ENCODE data around the gene DNAJB9.

DNAJB9 gene

GRCh38 chr7:108570146-108570755 is 577 bp downstream of the DNAJB9 start:
- DNase-seq: peak; percentile 19

GRCh38 chr7:108572480-108572879 is 2.8 kb downstream of the DNAJB9 start:
- no peak for DNase-seq

DNA sequence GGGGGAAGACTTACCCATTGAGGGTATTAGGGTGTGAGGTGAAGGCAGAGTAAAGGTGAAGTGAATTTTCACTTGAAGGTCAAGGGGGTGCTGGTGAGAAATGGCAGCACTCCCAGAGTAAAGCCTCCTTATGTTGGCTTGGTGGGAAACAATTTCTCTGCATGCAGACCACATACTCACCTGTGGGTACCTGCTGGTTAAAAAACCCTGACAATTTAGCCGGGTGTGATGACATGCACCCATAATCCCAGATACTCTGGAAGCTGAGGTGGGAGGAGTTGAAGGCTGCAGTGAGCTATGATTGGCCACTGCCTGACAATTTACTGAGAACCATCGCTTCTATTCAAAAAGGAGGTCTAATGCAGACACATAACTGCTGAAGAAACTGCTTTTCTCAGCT is 5.5 kb downstream of the DNAJB9 start:
- no peak for DNase-seq

DNA sequence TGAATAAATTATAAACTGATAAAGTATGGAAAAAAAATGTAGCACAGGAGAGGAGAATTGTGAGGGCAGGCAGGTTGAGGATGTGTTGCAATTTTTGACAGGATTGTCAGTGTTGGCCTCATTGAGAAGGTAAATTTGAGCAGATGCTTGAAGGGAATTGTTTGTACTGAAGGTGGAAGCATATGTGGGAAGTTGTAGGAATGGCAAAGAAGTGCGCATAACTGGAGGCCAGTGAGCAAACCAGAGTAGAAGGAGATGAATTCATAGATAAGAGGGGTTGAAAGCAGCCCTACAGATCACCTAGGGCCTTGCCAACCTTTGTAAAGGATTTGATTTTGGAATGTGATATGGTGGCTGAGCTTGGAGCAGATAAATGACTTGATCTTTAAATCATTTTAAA is 6.4 kb downstream of the DNAJB9 start:
- DNase-seq: no peak

DNA sequence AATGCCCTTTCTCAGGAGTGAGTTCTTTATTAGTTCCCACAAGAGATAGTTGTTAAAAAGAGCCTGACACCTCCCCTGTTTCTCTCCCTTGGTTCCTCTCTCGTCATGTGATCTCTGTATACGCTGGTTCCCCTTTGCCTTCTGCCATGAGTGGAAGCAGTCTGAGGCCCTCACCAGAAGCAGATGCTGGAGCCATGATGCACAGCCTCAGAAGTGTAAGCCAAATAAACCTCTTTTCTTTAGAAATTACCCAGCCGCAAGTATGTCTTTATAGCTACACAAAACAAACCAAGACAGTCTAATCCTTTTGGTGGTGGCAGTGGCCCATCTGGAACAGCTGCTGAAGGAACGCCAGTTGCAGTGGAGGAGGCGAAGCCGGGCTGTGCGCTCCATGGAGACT is 9.3 kb downstream of the DNAJB9 start:
- DNase-seq: no peak

- DNase-seq: no peak
Observed at GRCh38 chr7:108580298-108580697, 10.6 kb downstream of the DNAJB9 start.

DNA sequence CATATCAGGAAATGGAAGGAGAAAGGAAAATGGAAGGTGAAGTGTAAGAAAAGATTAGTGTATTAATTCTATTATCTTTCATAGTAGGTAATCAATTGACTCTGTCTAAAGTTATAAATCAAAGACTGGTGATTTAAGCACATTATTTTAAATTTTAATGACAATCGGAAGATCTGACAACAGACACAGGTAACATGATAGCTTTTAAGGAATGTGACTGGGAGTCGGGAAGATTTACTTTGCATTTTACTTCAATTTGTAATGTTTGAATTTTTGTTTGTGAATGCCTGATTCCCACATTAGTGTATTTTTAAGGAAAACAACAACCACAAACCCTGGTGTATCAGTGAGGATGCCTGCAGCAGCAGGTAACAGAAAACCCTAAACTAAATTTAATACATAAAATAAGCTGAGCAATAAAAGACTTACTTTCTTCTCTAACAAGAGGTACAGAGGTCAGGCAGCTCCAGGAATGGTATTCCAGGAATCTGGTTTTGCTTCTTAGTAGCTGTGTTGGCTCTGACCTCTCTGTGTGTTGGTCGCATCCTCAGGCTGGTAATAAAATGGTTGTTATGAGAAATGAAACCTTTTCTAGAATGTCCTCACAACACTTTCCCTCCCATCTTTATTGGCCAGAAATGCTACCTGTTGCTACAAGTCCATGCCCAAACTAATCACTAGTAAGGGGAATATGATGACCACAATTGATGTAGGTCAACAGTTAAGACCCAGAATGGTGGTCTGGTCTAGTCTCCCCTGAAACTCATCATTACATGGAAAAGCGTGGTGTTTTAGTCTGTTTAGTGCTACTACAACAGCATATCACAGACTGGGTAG is 12.2 kb downstream of the DNAJB9 start:
- no peak for DNase-seq

- no peak for DNase-seq
Observed at GRCh38 chr7:108584211-108584610, 14.5 kb downstream of the DNAJB9 start.

DNA sequence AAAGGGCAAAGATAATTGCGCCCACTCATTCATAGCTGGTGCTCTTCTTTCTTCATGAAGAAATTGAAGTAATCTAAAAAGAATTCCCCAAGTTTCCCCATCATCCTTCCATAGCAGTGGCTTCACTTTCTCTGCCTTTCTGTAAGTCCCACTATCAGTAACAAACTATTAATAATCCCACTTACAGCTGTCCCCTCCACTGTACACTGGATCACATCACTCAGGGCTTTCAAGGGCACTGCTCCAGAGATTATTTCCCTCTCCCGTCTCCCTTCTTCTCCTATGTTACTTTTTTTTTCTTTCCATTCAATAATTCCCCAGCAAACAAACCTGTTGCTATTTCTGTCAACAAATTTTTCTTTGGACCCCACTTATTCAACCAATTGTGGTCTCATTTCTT is 16.2 kb downstream of the DNAJB9 start:
- no peak for DNase-seq

DNA sequence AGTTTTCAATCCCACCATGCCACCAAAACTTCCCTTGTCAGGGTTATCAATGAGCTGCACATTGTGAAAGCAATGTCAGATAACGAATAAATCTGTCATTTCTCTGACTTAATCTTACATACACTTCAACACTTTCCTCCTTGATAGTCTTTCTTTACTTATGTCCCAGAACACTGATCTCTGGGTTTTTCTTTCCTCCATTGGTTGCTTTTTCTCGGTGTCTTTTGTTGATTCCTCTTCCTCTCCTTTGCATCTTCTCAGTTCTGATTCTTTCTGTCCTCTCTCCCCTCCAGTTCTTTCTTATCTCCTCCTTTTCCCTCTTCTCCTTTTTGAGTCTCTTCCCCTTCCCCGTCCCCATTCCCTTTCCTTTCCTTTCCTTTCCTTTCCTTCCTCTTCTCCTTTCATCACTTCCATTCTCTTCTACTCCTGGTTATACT is 16.6 kb downstream of the DNAJB9 start:
- no peak for DNase-seq

DNA sequence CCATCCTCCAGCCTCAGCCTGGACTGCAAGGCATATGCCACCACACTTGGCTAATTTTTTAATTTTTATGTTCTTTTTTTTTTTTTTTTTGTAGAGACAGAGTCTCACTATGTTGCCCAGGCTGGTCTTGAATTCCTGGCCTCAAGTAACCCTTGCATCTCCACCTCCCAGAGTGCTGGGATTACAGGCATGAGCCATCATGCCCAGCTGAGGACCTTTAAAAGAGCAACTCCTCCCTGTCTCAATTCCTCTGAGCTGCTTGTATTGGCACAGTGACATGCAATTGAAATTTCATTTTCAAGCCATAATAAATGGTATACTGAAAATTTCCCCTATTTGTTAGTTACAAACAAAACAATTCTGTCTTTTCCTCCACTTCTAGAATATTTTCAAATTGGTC is 19.5 kb downstream of the DNAJB9 start:
- no peak for DNase-seq

GRCh38 chr7:108589874-108590273 is 20.2 kb downstream of the DNAJB9 start:
- DNase-seq: no peak

- DNase-seq: no peak
Observed at GRCh38 chr7:108590606-108591005, 20.9 kb downstream of the DNAJB9 start.

DNA sequence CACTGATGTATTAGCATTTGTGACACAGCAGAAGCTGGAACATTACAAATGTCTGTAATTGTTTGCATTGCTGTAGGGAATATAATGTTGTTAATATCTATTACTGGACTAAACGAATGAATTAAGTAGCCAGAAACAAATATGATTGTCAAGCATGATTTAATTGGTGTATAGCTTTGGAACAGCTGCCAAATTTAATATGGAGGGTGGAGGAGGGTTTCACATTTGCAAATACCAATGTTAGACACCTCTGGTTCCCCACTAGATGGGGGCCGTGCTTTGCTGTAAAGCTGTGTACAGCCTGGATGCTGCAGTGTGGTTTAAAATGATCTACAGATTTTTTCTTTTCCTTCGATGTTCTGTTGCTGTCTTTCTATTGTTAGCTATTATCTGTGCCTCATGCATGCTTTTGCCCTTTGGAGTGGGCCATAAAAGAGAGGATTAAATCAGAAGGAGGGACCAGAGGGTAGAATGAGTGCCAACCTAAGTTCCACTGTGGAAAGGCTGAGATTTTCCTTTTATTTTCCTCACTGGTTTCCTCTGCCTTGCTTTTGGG is 23.1 kb downstream of the DNAJB9 start:
- no peak for DNase-seq

DNA sequence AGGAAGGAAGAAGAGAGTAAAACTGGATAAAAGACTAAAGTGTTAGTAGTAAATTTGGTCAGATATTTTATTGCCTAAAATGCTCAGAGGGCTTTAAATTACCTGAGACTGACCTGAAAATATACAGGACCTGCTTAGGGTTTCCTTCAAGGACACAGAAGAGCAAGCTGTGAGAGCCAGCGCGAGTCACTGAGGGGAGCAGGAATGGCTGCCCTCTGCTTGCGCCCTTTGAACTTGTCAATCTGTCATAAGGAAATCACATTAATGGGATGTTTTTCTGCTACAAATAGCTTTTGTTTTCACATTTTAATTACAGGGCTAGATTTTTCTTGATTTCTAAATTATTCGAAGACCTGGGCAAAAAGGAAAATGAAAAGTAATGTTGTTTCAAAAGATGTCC is 26.9 kb downstream of the DNAJB9 start:
- DNase-seq: no peak

- DNase-seq: no peak
Observed at GRCh38 chr7:108598153-108598552, 28.5 kb downstream of the DNAJB9 start.

DNA sequence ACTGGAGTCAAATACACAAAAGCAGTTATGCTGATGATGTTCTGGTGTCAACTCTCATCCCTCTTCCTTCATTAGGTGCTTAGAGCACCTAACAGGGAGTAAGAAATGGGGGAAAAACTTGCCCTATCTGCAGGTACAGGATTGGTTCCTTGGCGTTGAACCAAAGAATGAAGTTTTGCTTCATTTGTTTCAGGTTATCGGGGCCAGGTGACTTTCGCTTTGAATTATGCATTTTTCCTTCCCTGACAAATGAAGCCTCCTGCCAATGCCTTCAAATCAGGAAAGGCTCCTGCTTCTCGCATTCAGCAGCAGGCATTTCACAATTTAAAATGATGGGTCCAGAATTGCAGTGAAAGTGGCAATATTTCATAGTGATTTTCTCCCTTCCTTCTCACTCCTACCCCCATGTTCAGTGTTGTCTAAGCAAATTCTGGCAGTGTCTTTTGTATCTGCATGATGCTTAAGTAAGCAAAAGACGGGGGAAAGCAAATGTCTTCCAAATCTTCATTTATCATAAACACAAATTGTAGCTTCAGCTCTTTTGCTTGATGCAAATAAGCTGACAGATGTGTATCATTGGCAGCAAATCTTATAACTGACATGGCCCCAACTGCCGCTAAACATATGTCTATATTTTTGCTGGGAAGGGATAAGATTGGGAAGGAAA is 29.4 kb downstream of the DNAJB9 start:
- DNase-seq: no peak

DNA sequence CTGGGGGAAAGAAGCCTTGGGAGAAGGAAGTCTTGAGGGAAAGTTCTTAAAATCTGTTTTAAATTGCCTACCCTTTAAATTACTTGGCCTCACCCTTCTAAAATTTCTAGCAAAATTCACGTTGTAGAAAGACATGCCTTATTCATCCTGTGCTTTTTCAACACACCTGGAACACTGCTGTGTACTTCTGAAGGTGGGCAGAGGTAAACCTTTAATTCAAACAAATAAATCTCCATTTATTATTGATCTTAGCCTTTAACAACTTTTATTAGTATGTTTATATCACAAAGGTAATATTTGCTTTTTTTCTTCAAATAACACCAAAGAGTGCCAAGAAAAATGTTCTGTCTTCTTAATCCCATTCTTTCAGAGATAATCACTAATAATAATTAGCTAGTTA is 30.7 kb downstream of the DNAJB9 start:
- DNase-seq: no peak

- no peak for DNase-seq
Observed at GRCh38 chr7:108603656-108604306, 34.1 kb downstream of the DNAJB9 start.

DNA sequence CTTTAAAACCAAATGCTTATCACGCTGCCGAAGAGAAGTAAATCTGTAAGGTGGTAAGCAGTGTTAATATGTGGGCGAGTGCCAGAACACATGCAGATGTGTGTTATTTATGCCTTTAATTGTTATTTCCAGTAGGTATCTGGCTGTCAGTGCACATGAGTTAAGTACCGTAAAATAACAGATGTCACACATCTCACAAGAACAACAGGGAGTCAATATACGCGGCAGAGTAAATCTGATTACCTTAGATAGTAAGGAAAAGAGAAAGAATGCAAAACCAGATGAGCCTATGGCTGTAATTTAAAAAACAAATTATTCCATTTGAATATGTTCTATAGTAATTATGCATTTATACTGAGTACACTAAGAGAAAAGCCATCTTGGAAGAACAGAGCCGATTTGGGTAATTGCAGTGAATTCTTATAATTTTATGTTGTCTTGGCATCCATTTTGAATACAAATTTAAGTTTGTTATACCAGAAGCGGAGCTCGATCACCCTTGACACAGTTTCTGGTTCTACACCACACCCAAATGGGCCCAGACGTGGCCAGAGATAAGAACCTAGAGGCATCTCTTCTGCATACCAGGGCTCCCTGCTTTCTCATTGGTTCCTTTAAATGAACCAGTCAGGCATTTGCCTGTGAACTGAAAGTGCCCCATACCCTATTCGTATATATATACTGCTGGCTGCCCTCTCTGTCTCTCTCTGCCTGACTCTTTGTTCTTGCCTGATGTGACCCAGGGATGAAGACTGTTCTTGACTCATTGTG is 34.8 kb downstream of the DNAJB9 start:
- no peak for DNase-seq

- DNase-seq: no peak
Observed at GRCh38 chr7:108605559-108606201, 36.0 kb downstream of the DNAJB9 start.

GRCh38 chr7:108609643-108610042 is 40.0 kb downstream of the DNAJB9 start:
- no peak for DNase-seq
